ENCODE measurements around the gene HSD3B2.

The HSD3B2 gene

DNA sequence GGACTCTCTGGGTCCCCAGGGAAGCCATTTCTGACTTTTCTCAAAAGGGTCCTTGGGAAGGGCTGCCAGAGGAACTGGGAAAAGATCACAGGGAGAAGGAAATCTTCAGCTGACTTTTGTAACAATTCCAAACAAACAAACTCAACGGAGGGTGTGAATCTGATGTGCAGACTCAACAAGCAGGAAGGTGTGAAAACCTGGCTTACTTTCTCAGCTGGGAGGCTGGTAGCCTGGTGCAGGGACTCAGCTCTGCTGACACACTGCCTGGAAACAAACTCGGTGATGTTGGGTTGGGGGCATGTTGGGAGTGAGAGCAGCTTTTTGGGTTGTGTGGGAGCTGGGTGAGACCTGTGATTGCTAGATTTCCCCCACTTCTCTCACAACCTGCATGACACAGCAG lies 10.2 kb upstream of the HSD3B2 start:
- DNase-seq, result no peak

DNA sequence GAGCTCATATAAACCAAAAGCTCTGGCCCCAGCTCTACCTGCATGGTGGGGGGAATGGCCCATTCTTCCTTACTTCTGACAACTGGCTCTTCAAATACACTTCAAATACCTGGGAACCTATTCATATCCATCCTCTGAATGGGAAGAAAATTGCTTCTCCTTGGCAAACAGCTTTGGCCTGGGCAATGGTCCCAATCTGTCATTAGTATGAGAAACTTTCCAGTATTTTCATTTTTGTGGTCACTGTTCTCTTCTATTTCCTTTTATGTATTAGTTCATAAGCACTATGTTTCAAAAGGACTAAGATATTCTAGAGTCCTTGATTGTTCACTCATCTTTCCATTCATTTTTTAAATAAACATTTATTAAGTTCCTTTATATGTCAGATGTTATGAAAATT lies 5.2 kb upstream of the HSD3B2 start:
- DNase-seq, result no peak

DNA sequence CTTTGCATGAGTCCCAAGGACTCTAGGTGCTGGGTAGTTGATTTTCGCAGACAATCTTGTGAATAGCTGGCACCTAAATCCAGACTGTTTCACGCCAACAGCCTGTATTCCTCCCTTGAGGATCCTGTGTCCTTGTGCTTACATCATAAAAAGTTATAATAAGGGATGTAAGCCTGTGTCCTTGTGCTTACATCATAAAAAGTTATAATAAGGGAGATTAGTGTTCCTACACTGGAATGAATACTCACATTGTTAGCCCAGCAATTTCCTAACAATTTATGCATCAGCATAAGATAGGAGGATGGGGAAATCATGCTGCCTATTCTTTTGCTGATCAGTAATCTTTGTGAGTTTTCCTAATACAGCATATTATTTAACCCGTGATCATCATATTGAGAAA lies 4.0 kb upstream of the HSD3B2 start:
- no peak for DNase-seq

DNA sequence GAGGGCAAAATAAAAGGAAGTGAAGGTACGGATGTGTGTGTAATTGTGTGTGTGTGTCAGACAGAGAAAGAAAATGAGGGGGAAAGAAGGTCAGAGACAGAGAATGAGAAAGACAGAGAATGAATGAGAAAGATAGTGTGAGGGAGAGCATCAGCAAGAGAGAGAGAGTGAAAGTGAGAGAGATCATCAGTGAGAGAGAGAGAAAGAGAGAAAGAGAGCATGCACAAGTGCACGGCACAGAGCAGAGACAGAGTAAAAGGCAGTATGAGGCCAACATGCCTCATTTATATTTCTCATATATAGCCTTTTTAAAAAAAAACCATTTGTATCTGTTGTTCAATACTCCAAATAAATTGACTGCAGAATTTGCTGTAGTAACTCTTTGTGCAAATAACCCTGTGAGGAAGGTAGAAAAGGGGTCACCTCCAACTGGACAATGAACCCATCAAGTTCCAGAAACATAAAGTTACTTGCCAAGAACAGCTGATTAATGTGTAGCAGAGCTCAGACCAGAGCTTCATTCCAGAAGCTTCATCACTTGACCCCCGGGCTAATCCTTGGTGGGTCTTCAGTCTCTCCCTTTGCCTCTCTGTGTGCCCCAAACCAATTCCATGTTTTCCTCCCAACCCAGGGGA lies 1.2 kb downstream of the HSD3B2 start:
- no peak for DNase-seq

DNA sequence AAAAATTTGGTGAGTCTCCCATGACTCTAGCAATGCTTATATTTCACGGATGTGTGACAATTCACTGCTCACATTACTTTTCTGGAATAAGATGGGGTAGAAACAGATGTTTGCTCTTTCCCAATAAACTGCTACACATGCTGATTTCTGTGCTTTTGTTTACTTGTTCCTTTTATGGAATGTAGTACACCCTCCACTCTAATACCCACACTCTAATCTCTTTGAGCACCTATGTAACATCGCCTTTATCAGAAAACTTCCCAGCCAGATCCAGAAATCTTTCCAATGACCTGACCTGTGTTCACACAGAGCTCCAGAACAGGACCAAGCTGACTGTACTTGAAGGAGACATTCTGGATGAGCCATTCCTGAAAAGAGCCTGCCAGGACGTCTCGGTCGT lies 4.2 kb downstream of the HSD3B2 start:
- DNase-seq, result no peak

DNA sequence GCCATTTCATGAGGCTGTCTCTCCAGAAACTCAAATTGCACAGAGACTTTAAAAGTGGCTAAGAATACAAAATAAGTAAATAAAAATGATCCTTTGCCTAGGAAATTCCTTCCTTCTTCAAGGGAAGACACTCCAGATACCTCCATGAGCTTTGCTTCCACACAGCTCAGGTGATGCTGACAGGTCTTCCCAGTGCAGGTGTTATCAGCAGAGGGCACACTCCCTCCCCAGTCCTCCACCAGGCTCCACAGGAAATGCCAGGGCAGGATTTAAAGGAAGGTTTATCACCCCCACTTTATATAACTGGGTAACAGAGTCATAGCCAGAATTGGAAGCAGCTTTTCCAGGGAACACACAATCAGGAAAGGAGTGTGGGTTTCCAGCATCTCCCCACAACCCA lies 5.7 kb downstream of the HSD3B2 start:
- no peak for DNase-seq

DNA sequence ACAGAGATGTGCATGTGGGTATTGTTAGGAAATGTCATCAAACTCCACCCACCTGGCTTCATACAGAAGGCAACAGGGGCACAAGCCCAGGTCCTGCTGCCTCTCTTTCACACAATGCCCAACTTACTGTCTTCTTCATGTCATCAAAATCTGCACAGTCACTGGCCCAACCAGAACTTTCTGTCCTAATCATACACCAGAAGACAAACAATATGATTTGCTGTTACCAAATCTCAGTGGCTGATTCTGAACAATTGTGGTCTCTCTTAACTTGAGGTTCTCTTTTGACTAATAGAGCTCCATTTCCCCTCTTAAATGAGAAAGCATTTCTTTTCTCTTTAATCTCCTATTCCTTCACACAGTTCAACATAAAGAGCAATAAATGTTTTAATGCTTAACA lies 7.7 kb downstream of the HSD3B2 start:
- DNase-seq, result no peak

DNA sequence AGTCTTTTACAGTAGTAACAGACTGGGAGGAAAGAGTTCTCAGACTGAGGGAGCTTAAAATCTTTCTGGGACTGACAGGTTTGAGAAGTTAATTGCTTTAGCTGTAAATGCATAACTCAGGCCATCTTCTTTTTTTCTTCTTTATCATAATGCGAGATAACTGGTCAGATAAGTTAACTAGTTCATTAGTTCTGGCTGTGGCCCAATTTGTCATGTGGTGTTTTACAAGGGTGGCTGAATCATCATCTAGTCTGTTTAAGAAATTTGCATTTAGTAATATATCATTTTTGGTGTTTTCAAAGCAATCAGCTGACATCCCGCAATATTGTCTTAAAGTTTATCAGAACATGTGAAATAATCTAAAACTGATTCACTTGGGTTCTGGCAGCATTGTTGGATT lies 14.0 kb downstream of the HSD3B2 start:
- DNase-seq, result no peak

DNA sequence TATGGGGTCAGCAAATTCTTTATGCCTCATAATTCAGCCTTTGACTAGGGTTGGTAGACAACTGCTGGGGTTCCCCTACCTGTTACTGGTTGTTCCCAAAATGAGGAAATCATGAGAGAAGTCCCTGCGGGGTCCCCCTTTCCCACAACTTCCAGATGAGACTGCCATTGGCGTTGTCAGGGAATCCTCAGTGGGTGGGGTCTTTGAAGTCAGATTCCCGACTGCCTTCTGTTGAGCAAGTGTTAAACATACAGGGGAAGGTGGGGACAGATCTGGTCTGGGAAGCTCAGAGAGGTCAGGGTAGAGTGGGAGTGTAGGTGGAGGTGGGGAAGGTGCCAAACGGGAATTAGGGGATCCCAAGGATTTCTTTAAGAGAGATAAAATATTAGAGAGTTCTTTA lies 14.7 kb downstream of the HSD3B2 start:
- DNase-seq, result no peak

DNA sequence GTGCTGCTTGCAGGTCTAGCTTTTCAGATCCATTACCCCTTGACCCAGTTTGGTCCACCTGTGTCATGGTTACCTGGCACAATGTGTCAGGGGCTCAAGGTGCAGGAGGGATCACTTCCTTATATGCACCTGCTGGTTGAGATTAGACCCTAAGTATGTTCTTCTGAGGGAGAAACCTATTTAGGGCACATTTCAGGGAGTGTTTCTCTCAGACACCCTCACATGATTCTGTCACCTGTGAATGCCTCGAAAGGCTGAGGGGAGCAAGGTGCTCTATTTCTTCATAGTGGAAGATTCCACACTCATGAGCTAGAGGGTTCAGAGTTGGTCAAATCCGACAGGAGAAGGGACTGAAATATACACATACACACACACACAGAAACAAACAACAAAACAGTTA lies 15.5 kb downstream of the HSD3B2 start:
- no peak for DNase-seq

DNA sequence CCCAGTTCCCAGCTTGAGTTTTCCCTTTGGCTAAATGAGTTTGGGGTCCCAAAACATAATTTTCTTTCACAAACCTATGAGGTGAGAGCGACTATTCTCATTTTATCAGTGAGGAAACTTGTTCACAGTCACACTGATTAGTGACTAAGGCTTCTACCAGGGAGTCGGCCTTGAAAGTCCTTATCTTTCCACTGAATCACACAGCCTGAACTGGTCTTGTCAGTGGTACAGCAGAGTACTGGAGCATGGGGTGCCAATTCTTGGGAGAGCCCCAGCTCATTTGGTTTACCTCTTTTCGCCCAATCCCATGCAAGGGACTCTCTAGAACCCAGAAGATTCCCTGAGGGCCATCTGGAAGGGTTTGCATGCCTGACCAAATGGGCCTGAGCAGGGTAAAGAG lies 16.9 kb downstream of the HSD3B2 start:
- no peak for DNase-seq

DNA sequence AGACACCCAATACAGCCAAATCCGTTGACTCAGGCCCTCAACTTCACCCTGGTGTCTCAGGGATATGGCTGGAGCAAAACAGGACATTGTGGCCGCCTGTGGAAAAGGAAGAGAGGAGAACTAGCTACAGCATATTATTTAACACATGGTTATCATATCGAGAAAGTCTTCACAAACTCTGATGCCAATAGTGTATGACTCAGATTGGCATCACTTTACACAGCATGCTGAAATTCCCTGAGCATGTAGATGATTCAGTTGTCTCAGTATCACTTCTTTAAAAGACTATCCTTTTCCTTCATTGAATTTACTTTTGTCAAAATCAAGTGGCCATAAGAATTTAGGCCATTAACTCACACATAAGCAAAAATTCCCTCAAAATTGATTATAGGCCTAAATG lies 20.1 kb downstream of the HSD3B2 start:
- no peak for DNase-seq

DNA sequence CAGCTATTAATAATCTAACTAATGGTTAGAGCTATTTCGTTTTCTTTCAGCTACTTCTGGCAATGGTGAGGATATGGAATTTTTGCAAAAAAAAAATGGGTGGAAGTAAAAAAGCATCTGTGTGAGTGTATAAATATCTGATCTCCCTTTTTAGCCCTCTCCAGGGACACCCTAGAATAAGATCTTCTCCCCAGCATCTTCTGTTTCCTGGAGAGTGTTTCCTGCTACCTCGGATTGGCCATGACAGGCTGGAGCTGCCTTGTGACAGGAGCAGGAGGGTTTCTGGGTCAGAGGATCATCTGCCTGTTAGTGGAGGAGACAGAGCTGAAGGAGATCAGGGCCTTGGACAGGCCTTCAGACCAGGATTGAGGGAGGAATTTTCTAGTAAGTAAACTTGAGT lies 23.8 kb downstream of the HSD3B2 start:
- DNase-seq, result no peak

DNA sequence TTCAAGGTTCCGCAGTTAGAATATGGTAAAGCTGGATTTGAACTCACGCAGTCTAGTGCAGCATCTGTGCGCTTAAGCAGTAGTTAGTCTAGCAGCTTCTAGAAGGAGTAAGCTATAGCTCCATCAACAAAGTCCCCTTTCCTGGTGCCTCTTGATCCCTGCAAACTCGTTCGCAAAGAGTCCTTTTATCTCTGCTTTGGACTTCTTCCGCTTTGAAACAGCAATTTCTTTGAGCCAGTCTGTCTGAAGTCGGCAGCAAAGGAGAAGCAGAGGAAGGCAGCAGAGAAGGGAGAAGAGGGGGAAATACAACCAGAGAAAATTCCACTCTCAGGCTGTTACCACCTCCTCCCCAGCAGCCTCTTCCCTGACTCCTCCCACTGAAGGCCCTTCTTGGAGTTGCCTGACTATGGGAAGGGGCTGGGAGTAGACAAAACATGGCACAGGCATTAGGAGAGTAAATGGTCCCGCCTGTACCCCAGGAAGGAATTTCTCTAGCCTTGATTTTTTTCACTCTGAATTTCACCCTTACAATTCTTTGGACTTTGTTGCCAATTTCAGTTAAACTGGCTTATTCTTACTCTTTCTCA lies 25.9 kb downstream of the HSD3B2 start:
- DNase-seq, result no peak

DNA sequence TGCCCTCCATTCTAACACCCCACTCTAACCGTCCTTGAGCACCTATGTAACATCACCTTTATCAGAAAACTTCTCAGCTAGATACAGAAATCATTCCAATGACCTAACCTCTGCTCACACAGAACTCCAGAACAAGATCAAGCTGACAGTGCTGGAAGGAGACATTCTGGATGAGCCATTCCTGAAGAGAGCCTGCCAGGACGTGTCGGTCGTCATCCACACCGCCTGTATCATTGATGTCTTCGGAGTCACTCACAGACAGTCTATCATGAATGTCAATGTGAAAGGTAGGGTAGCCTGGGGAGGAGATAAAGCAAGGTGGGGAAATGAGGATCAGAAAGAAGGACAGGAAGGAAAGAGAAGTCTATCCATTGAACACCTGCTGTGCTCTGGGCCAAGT lies 27.8 kb downstream of the HSD3B2 start:
- DNase-seq, result no peak

DNA sequence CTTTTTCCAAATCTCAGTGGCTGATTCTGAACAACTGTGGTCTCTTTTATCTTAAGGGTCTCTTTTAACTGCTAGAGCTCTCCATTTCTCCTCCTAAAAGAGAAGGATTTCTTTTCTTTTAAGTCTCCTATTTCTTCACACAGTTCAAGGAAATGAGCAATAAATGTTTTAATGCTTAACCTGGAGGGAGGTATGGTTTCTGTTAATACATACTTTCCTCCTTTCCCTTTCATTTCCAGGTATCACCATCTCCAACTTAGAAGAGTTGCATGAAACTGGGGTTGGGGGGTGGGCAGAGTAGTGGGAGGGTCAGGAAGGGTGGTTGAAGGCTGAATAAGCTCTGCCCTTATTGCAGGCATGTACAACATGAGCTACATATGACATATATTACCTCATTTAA lies 31.4 kb downstream of the HSD3B2 start:
- DNase-seq, result no peak

DNA sequence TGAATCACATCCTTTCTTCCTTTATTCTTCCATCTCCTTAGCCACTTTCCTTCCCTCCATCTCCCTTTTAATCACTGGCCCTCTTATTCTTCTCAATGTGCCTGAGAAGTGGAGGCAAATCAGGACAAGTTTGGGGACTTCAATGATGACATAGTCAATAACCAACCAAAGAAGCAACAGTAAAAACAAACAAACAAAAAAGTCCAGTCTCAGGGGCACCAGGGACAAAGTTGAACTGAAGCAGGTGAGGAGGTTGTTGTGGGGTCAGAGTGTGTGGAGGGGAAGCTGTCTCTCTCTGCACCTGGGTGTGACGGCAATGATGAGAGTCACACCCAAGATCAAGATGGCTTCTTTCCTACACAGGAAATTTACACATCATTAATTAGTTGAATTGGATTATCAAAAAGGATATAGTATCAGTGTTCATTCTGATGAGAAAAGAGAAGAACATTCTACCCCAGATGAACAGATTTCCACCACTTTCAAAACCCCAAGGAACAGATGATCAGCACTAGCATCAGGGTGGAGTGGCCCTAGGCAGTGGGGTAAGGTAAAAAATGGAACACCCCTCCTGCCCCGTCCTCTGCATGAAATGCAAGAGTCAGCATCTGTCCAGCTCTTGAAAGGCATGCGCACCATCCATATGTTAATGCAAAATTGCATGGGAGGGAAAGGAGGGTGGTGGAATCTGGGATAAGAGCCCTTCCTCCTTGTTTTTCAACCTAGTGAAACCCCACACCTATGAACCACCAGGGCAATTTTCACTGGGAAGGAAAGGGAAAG lies 32.6 kb downstream of the HSD3B2 start:
- no peak for DNase-seq

DNA sequence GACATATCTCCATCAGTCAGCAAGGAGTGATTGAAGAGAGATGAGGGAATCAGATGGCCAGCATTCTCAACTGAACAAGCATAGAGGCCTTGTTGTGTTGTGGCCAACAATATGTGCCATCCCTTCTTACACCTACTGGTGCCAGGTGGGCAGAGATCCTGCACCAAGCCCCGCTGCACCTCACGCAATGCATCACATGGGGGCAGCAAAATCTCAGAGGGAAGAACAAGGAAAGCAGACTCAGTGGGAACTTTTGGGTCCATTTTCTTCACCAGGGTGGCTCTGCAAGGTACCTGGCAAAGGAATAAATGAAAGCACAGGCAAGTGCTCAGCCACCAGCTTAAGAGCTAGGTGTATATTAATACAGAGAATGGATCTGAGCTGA lies 33.2 kb downstream of the HSD3B2 start:
- DNase-seq, result no peak

DNA sequence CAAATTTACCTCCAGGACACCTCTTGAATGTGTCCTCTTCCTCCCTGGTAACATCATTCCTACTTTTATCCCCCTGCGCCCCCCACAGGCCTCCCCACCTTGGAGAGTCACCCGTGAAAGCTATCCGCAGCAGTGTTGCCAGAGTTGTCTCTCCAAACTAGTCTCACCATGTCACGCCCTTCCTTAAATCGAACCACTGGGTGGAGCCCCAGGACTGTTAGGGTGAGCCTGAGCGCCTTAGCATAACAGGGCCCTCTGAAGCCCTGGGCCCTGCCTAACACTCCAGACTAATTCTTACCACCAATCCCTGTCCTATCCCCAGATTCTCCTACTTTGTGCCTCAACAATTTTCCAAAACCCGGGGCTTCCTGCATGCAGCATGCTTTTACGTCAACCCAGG lies 35.0 kb downstream of the HSD3B2 start:
- DNase-seq, result no peak

DNA sequence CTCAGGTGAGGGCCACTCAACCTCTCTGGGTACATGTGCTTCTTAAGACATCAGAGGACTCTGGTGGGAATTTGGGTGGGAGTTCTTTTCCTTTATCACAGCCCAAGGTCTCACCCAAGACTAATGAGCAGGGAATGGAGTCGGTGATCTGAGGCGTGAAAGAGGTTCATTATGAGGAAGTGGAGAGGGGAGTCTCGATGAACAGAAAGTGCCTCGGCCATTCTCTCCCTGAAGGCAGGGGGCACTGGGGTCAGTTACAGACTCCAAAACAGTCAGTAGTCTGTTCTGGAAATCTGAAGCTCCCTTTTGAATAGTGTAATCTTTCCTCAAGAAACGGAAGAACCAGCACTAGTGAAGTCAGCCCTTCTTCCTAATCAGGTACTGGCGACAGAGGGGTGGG lies 36.2 kb downstream of the HSD3B2 start:
- DNase-seq, result no peak

DNA sequence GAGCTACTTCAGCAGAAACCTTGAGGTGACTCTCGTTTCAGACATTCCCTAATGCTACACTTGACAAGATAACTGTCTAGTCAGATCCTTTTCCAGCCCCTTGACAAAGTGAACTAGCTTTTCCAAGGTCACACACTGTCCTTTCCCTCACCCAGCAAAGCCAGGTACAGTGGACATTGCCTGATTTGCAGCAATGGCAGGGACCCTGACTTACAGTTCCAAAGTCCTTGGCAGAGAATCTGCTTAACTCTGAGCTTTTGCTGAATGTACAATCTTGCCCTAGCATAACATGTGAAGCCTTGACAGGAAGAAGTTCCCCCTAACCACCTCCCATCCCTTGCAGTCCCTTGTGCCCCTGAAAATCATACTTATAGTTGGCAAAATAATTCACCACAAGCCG lies 37.1 kb downstream of the HSD3B2 start:
- no peak for DNase-seq

DNA sequence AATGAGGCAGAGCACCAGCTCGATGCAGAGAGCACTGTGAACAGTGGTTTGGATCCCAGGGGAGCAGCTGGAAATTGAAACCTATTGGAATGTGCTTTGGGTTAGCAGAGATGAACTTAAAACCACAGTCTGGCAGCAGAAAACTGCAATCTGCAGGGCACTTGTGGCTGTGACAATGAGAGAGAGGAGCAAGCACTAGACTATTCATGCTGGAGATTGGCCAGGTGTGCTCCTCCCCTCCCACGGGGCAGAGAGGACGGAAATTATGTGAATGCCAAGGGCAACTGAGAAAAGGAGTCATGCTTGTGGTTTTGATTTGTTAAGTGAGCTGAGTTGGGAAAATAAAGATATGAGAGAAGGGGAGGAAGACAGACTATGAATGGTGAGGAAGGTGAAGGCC lies 38.1 kb downstream of the HSD3B2 start:
- no peak for DNase-seq

DNA sequence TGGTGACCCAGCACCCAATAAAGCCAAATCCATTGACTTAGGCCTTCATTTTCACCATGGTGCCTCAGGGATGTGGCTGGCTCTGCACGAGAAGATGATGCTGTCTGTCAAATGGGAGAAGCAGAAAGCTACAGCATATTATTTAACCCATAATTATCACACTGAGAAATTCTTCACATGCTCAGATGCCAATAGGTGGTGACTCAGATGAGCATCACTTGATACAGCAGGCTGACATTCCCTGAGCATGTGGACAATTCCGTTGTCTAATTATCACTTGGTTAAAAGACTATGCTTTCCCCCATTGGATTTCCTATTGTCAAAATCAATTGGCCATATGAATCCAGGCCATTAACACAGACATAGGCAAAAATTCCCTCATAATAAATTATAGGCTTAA lies 48.0 kb downstream of the HSD3B2 start:
- no peak for DNase-seq

DNA sequence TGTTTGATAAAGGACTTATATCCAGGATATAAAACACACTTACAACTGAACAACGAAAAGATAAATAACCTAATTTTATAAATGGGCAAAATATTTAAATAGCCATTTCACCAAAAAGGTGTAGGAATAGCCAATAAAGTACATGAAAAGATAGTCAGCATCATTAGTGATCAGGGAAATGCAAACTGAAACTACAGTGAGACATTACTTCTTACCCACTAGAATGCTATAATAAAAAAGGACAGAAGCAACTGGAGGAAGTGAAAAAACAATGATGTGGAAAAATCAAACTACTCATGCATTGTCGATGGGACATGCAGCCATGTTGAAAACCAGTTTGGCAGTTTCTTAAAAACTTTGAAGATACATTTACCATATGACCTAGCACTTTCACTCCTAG lies 48.6 kb downstream of the HSD3B2 start:
- DNase-seq, result no peak

DNA sequence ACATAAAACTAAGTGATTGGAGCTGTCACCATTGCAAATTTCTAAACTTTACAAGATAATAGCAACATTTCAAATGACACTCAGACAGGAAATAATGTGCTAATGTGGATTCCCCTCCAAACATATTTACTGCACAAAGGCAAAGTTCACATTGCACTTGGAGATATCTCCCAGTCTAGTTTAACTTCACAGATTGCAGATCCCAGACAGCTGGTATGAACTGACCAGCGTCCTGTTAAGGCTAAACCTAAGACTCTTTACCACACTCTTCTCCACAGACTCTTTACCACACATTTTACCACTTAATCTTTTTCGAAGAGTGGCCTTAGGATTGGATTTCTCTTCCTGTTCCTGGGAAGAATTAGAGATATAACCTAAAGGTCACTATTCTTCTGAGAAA lies 51.5 kb downstream of the HSD3B2 start:
- no peak for DNase-seq
